ENCODE results near the gene TOM1L2. TPM values are rescaled to one million over a fixed set of nuclear protein-coding genes. Genes with fewer than 3 reads are reported as not detected.

Gene TOM1L2
- total RNA-seq, 4 donors from 2014 or later: 55.5 to 118 (median 73.3) TPM

DNA sequence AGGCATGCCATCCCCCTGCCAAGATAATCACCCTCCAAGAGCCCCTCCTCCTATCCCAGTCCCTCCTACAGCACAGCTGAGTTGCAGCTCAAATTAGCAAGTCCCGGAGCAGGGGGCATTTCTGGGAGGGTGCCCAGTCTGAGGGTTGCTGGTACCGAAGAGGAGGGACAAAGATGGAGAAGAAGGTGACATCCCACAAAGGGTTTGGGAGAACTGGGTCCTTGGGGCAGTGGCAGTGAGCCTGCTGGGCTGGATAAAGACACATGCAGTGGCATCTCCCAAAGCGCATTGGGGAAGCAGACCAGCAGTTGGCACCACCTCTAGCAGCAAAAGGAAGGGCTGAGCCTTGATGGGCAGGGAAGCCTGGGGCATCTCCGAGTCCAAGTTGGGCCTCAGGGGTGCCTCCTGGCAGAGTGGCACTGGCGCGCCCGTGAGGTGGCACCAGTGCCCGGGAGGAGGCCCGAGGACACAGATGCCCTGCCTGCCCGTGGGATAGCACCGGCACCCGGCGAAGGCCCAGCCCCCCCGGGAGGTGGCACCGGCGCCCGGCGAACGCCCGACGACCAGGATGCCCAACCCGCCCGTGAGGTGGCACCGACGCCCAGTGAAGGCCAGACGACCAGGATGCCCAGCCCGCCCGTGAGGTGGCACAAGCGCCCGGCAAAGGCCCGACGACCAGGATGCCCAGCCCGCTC lies 622 bp downstream of the TOM1L2 start:
- 0 to 17% methylated on average over 1 to 2 of the region's 33 CpGs for WGBS, 2 donors

DNA sequence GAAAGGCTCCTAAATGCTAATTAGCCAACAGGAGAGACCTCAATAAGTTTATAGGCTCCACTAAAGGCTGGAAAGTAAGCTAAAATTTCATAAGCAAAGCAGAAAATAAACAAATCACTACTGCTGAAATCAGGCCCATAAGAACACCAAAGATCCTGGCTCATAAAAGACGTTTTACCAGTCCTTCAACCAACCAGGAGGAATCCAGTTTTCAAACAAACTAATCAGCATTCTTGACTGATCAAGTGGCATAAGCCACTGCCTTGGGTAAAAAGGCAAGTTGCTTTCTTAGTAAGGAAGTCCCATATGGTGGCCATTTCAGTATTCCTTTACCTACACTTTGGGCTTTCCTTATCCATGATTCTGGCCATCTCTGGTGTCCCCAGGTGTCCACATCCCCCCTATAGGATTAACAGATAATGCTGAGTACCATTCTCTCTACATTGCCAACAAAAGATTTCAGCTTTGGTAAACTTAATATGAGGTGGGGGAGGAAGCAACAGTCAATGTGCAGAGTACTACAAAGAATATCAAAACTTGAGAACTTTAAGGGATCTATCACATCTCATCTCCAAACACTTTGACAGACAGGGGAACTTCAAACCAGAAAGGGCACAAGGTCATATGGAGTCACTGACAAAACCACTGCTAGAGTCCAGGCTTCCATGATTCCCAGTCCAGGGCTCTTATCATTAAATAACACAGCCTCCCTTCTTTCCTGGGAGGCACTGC lies 1.3 kb downstream of the TOM1L2 start:
- DNase-seq: no peak
- Histone ChIP-seq H3K9me3 (no peaks in the 10 kb centered on the region), H3K4me1 (peaks cover 17 to 68% (median 20%) of the 10 kb centered on the region in 3 donors), H3K27me3 (no peaks in the 10 kb centered on the region), H3K27ac (peak overlapping the region; percentile 91 to 99 (median 98)), H3K36me3 (no peaks in the 10 kb centered on the region), H3K4me3 (peak overlapping the region; percentile 68 to 98 (median 90))
- intact Hi-C loops (cut with DNase I): no loop called here
- peak in 1 of 4 donors; percentile 31 for TF ChIP-seq POLR2A (IDR thresholded peaks at IDR 0.05)
- TF ChIP-seq, protein P1, sequence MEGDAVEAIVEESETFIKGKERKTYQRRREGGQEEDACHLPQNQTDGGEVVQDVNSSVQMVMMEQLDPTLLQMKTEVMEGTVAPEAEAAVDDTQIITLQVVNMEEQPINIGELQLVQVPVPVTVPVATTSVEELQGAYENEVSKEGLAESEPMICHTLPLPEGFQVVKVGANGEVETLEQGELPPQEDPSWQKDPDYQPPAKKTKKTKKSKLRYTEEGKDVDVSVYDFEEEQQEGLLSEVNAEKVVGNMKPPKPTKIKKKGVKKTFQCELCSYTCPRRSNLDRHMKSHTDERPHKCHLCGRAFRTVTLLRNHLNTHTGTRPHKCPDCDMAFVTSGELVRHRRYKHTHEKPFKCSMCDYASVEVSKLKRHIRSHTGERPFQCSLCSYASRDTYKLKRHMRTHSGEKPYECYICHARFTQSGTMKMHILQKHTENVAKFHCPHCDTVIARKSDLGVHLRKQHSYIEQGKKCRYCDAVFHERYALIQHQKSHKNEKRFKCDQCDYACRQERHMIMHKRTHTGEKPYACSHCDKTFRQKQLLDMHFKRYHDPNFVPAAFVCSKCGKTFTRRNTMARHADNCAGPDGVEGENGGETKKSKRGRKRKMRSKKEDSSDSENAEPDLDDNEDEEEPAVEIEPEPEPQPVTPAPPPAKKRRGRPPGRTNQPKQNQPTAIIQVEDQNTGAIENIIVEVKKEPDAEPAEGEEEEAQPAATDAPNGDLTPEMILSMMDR (IDR thresholded peaks at IDR 0.05): no peak
- WGBS, 2 donors: 19 to 22% methylated on average over 1 of the region's 1 CpG

More for the DNA sequence above, 622 bp downstream of the TOM1L2 start:
- H3K4me3 ChIP-seq: peak overlapping the region; percentile 68 to 98 (median 90)
- no peaks in the 10 kb centered on the region for H3K9me3 ChIP-seq
- TF ChIP-seq POLR2A (IDR thresholded peaks at IDR 0.05): no peak
- TF ChIP-seq, protein P1 (IDR thresholded peaks at IDR 0.05): no peak
- DNase-seq: no peak
- intact Hi-C loops (cut with DNase I): no loop called here
- H3K27me3 ChIP-seq: no peaks in the 10 kb centered on the region
- H3K27ac ChIP-seq: peak overlapping the region; percentile 91 to 99 (median 98)
- no peaks in the 10 kb centered on the region for H3K36me3 ChIP-seq
- peaks cover 17 to 61% (median 20%) of the 10 kb centered on the region in 3 donors for H3K4me1 ChIP-seq

DNA sequence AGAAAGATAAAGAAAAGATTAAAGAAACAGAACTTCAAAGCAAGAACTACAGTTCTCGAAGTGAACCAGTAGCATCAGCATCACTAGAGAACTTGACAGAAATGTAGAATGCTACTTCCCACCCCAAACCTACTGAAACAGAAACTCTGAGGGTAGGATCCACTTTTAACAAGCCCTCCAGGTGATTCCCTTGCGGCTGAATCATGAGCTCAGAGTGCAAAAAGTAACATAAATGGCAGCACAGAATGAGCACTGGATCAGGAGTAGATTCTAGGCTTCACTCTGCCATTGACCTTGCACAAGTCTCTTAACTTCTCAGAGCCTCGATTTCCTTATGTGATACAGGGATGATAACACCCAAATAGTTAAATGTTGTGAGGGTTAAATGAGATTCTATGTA lies 5.8 kb downstream of the TOM1L2 start:
- TF ChIP-seq, protein P1 (IDR thresholded peaks at IDR 0.05): no peak
- TF ChIP-seq POLR2A (IDR thresholded peaks at IDR 0.05): no peak
- no peak overlapping the region for H3K4me3 ChIP-seq
- H3K4me1 ChIP-seq: peaks cover 9 to 91% (median 20%) of the 10 kb centered on the region in 3 donors
- no peak overlapping the region for H3K27ac ChIP-seq
- intact Hi-C loops (cut with DNase I): no loop called here
- WGBS, 2 donors: 72 to 85% methylated on average over 3 of the region's 3 CpGs
- H3K9me3 ChIP-seq: no peaks in the 10 kb centered on the region
- H3K27me3 ChIP-seq: no peaks in the 10 kb centered on the region
- peaks cover 0 to 6% (median 0%) of the 10 kb centered on the region in 3 donors for H3K36me3 ChIP-seq
- DNase-seq: no peak

DNA sequence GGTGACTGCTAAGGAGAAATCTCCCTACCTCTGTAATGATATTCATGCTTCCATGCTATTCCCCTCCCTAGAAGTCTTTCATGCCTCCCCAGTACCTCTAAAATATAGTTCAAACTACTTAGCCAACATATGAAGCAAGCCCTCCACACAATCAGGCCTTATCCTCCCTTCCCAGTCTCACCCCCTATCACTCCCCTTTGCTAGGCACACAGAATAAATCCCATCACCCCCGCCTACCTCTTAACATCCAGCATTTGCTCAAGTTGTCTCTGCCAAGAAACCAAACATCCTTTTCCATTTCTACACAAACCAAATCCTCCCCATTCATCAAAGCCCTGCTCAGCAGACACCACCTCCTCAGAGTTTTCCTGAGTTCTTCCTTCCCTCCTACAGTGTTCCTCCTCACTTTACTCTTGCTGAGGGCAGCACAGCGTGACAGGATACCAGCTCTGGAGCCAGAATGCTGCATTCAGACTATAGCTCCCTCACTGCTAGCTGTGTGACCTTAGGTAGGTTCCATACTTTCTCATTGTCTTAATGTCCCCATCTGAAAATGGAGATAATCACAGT lies 7.0 kb downstream of the TOM1L2 start:
- Histone ChIP-seq H3K27ac (peak overlapping the region in 1 of 4 donors; percentile 5), H3K27me3 (no peaks in the 10 kb centered on the region), H3K4me3 (no peak overlapping the region), H3K4me1 (peaks cover 2 to 86% (median 14%) of the 10 kb centered on the region in 3 donors), H3K9me3 (no peaks in the 10 kb centered on the region), H3K36me3 (peaks cover 0 to 6% (median 0%) of the 10 kb centered on the region in 3 donors)
- 59 to 79% methylated on average over 2 of the region's 2 CpGs for WGBS, 2 donors
- intact Hi-C loops (cut with DNase I): no loop called here
- no peak for DNase-seq
- TF ChIP-seq, protein P1 (IDR thresholded peaks at IDR 0.05): no peak
- no peak for TF ChIP-seq POLR2A (IDR thresholded peaks at IDR 0.05)

DNA sequence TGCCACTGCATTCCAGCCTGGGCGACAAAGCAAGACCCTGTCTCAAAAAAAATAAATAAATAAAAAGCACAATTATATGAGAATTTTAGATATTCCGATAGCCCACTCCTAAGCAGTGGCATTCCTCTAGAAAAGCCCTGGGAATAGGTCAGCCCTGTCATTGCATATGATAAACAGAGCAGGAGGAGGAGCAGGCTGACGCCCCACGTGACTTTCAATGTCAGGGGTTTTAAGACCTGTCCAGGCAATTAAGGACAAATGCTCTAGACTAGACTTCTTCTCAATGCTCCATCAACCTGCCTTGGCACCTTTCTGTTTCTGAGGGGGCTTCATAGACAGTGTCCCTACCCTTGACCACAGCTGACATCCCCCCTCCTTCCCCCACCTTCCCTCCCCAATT lies 7.5 kb downstream of the TOM1L2 start:
- no peaks in the 10 kb centered on the region for H3K27me3 ChIP-seq
- intact Hi-C loops (cut with DNase I): no loop called here
- H3K27ac ChIP-seq: peak overlapping the region in 1 of 4 donors; percentile 5
- no peak overlapping the region for H3K4me3 ChIP-seq
- WGBS, 2 donors: 76 to 95% methylated on average over 4 of the region's 4 CpGs
- TF ChIP-seq POLR2A (IDR thresholded peaks at IDR 0.05): no peak
- TF ChIP-seq, protein P1 (IDR thresholded peaks at IDR 0.05): no peak
- H3K9me3 ChIP-seq: no peaks in the 10 kb centered on the region
- peaks cover 0 to 6% (median 0%) of the 10 kb centered on the region in 3 donors for H3K36me3 ChIP-seq
- peaks cover 7 to 86% (median 13%) of the 10 kb centered on the region in 3 donors for H3K4me1 ChIP-seq
- no peak for DNase-seq
